GM18508 (cell line): ENCODE measurements around the gene FOXP1.

Experiments
- ATAC-seq: cut with Tn5 transposase; IDR thresholded peaks from one replicate; pipeline ENCODE4 v1.9.1; 2021; ENCODE audit warnings: moderate number of reproducible peaks; ENCODE audit not compliant: insufficient read depth, unreplicated experiment

Gene FOXP1

GRCh38 chr3:71232895-71233294 lies 350.6 kb downstream of the FOXP1 start:
- ATAC-seq: no peak

GRCh38 chr3:71232175-71232679 lies 351.3 kb downstream of the FOXP1 start:
- ATAC-seq: no peak

GRCh38 chr3:71231680-71232079 lies 351.8 kb downstream of the FOXP1 start:
- ATAC-seq: no peak

GRCh38 chr3:71229905-71230657 lies 353.4 kb downstream of the FOXP1 start:
- ATAC-seq: no peak

- ATAC-seq: no peak
These were observed 355.2 kb downstream of the FOXP1 start for GRCh38 chr3:71228156-71228866.

GRCh38 chr3:71227270-71227661 lies 356.3 kb downstream of the FOXP1 start:
- ATAC-seq: peak; percentile 1

GRCh38 chr3:71226565-71227269 lies 356.8 kb downstream of the FOXP1 start:
- peak; percentile 81 for ATAC-seq

- ATAC-seq: no peak
These were observed 357.5 kb downstream of the FOXP1 start for GRCh38 chr3:71225951-71226564.

- no peak for ATAC-seq
These were observed 358.4 kb downstream of the FOXP1 start for GRCh38 chr3:71225002-71225684.

- ATAC-seq: peak; percentile 99
These were observed 363.5 kb downstream of the FOXP1 start for GRCh38 chr3:71219744-71220638.

GRCh38 chr3:71218508-71218907 lies 365.0 kb downstream of the FOXP1 start:
- no peak for ATAC-seq

GRCh38 chr3:71217640-71218222 lies 365.8 kb downstream of the FOXP1 start:
- ATAC-seq: no peak

- no peak for ATAC-seq
These were observed 368.2 kb downstream of the FOXP1 start for GRCh38 chr3:71215351-71215750.

GRCh38 chr3:71214797-71215196 lies 368.7 kb downstream of the FOXP1 start:
- no peak for ATAC-seq

- no peak for ATAC-seq
These were observed 369.5 kb downstream of the FOXP1 start for GRCh38 chr3:71214016-71214415.

GRCh38 chr3:71211083-71211482 lies 372.4 kb downstream of the FOXP1 start:
- ATAC-seq: no peak

- no peak for ATAC-seq
These were observed 373.1 kb downstream of the FOXP1 start for GRCh38 chr3:71210257-71211007.
